Naive thymus-derived CD8-positive, alpha-beta T cell (primary cell): ENCODE data around the gene GTF3A. TPM values are rescaled to one million over a fixed set of nuclear protein-coding genes. Genes with fewer than 3 reads are reported as not detected.
A peak's percentile ranks its signal among the peaks of the same experiment; 100 is the strongest.

ENCODE experiments used
- ATAC-seq, 2 donors: fragments of 150-1000 bp; cut with Tn5 transposase in 1 of 2; sonication (Bioruptor Pico), chemical (Tn5 transposase) in 1 of 2; 1 replicate in 1 of 2; 2 replicates in 1 of 2; pipeline ENCODE4 v1.10.0; 2021; ENCODE audit warnings: mild to moderate bottlenecking in 2 of 2, moderate library complexity in 2 of 2
- POLR2A ChIA-PET: fragments of 350-600 bp; sonication (Branson Sonifier 250); formaldehyde crosslinking; loops from one replicate; lab custom pipeline; 2021; ENCODE audit warnings: antibody characterized with exemption; lab: Charles Lee
- DNase-seq, 10 donors: peaks; one replicate each; pipeline versions ENCODE4 v3.0.0 to v3.0.0-alpha.2; 2020 to 2022
- H3K27ac Mint-ChIP-seq, 10 donors: one replicate each; pipeline ENCODE4 v1.8.0; 2020 to 2022; ENCODE audit warnings: mild to moderate bottlenecking in 10 of 10, mixed read lengths in 10 of 10, moderate library complexity in 4 of 10, inconsistent platforms in 1 of 10
- H3K27me3 Mint-ChIP-seq, 5 donors: one replicate each; pipeline ENCODE4 v1.8.0; 2021 to 2022; ENCODE audit warnings: mixed read lengths in 5 of 5
- H3K36me3 Mint-ChIP-seq, 3 donors: one replicate each; pipeline ENCODE4 v1.8.0; 2020 to 2022; ENCODE audit warnings: mixed read lengths in 3 of 3, mild to moderate bottlenecking in 2 of 3, inconsistent platforms in 1 of 3
- H3K4me1 Mint-ChIP-seq, 4 donors: one replicate each; pipeline ENCODE4 v1.8.0; 2021 to 2022; ENCODE audit warnings: mixed read lengths in 4 of 4
- H3K4me3 Mint-ChIP-seq, 10 donors: one replicate each; pipeline ENCODE4 v1.8.0; 2020 to 2022; ENCODE audit warnings: mild to moderate bottlenecking in 10 of 10, mixed read lengths in 10 of 10, moderate library complexity in 6 of 10, inconsistent platforms in 1 of 10
- H3K9me3 Mint-ChIP-seq, 9 donors: one replicate each; pipeline ENCODE4 v1.8.0; 2020 to 2022; ENCODE audit warnings: mixed read lengths in 9 of 9, mild to moderate bottlenecking in 3 of 9, inconsistent platforms in 1 of 9, moderate library complexity in 1 of 9
- polyA plus RNA-seq, 3 donors: library from polyadenylated mRNA; unstranded; fragments of 300-500 nt; fragmentation: Illumina TruSeq; gene quantifications; one replicate each; pipeline ENCODE4 v1.2.3, GENCODE V29; 2021
- total RNA-seq, 8 experiments: library from RNA in 2 of 8; stranded (reverse) in 2 of 8; gene quantifications; one replicate each; pipeline ENCODE4 v1.2.3 and lab custom pipeline; 2021 to 2026

Gene GTF3A
- total RNA-seq (100 to 1,000 TPM; 238 to 244 TPM), polyA plus RNA-seq (100 to 1,000 TPM; 406 to 534 (median 525) TPM), total RNA-seq (lab: John Stamatoyannopoulos, UW) (165 to 466 (median 275) reads per million in 6 experiments)

GRCh38 chr13:27424246-27425157, at the start of gene GTF3A:
TSS of gene GTF3A (plus strand) at chr13:27424619.
- no peaks in the 10 kb centered on the region for H3K9me3 Mint-ChIP-seq
- peaks cover 12 to 25% (median 12%) of the 10 kb centered on the region in 3 donors for H3K36me3 Mint-ChIP-seq
- H3K4me3 Mint-ChIP-seq, result peak within 1 kb of the TSS; percentile 89 to 98 (median 93)
- H3K4me1 Mint-ChIP-seq, result peaks cover 31 to 47% (median 40%) of the 10 kb centered on the region in 4 donors
- H3K27me3 Mint-ChIP-seq, result no peaks in the 10 kb centered on the region
- peak within 1 kb of the TSS; percentile 89 to 99 (median 96) for H3K27ac Mint-ChIP-seq
- ATAC-seq (peak; percentile 54 to 63), DNase-seq (peak; percentile 81 to 94 (median 90))
- POLR2A ChIA-PET, result interaction anchor here (0.6 to 6.5 kb wide), 15 partner anchors 10 to 714 kb away, joined by 3 to 515 read pairs (median 4); partner anchors contain the start of genes LNX2, MTIF3, PAN3 and POLR1D

GRCh38 chr13:27374650-27375049, 49.8 kb upstream of the GTF3A start:
- Mint-ChIP-seq H3K4me1 (peaks cover 2 to 6% (median 5%) of the 10 kb centered on the region in 4 donors), H3K9me3 (no peaks in the 10 kb centered on the region), H3K27me3 (peaks cover 11 to 42% (median 22%) of the 10 kb centered on the region in 5 donors), H3K27ac (no peak overlapping the region), H3K36me3 (no peaks in the 10 kb centered on the region), H3K4me3 (no peak overlapping the region)
- POLR2A ChIA-PET, result no interaction called here
- peak; percentile 81 to 92 for ATAC-seq
- DNase-seq, result peak in 9 of 10 donors; percentile 28 to 75 (median 50)

- Mint-ChIP-seq H3K4me3 (no peak overlapping the region), H3K27ac (peak overlapping the region in 1 of 10 donors; percentile 57), H3K9me3 (no peaks in the 10 kb centered on the region), H3K27me3 (peaks cover 9 to 40% (median 22%) of the 10 kb centered on the region in 5 donors), H3K36me3 (no peaks in the 10 kb centered on the region), H3K4me1 (peaks cover 2 to 6% (median 5%) of the 10 kb centered on the region in 4 donors)
- POLR2A ChIA-PET, result no interaction called here
- peak; percentile 11 to 67 (median 44) for DNase-seq
- ATAC-seq, result peak; percentile 48 to 60
Observed at GRCh38 chr13:27375686-27376326, 48.6 kb upstream of the GTF3A start.

GRCh38 chr13:27379126-27379525, 45.3 kb upstream of the GTF3A start:
- ATAC-seq, result no peak
- DNase-seq, result no peak
- POLR2A ChIA-PET, result interaction anchor here (0.5 kb wide), 1 partner anchor 14 kb away, joined by 4 read pairs; no protein-coding TSS in a partner anchor
- H3K27ac Mint-ChIP-seq, result no peak overlapping the region
- no peak overlapping the region for H3K4me3 Mint-ChIP-seq
- no peaks in the 10 kb centered on the region for H3K9me3 Mint-ChIP-seq
- peaks cover 6 to 20% (median 8%) of the 10 kb centered on the region in 5 donors for H3K27me3 Mint-ChIP-seq
- peaks cover 2 to 6% (median 5%) of the 10 kb centered on the region in 4 donors for H3K4me1 Mint-ChIP-seq
- H3K36me3 Mint-ChIP-seq, result no peaks in the 10 kb centered on the region

- DNase-seq (peak; percentile 14 to 73 (median 42)), ATAC-seq (peak; percentile 30 to 59)
- POLR2A ChIA-PET, result no interaction called here
- H3K9me3 Mint-ChIP-seq, result no peaks in the 10 kb centered on the region
- no peak overlapping the region for H3K27ac Mint-ChIP-seq
- no peaks in the 10 kb centered on the region for H3K36me3 Mint-ChIP-seq
- peaks cover 0 to 15% (median 7%) of the 10 kb centered on the region in 5 donors for H3K27me3 Mint-ChIP-seq
- no peak overlapping the region for H3K4me3 Mint-ChIP-seq
- H3K4me1 Mint-ChIP-seq, result peaks cover under 1 to 3% (median 2%) of the 10 kb centered on the region in 4 donors
Observed at GRCh38 chr13:27379694-27380641, 44.5 kb upstream of the GTF3A start.

GRCh38 chr13:27381601-27382000, 42.8 kb upstream of the GTF3A start:
- Mint-ChIP-seq H3K27ac (no peak overlapping the region), H3K9me3 (no peaks in the 10 kb centered on the region), H3K4me3 (no peak overlapping the region), H3K4me1 (no peaks in the 10 kb centered on the region), H3K36me3 (no peaks in the 10 kb centered on the region), H3K27me3 (peaks cover 0 to 6% (median 3%) of the 10 kb centered on the region in 5 donors)
- DNase-seq (no peak), ATAC-seq (no peak)
- POLR2A ChIA-PET, result interaction anchor here (0.6 kb wide), 1 partner anchor 16 kb away, joined by 3 read pairs; no protein-coding TSS in a partner anchor

- POLR2A ChIA-PET, result no interaction called here
- Mint-ChIP-seq H3K36me3 (no peaks in the 10 kb centered on the region), H3K9me3 (no peaks in the 10 kb centered on the region), H3K27ac (no peak overlapping the region), H3K4me3 (no peak overlapping the region), H3K4me1 (peaks cover 0 to 3% (median 0%) of the 10 kb centered on the region in 4 donors), H3K27me3 (peaks cover 0 to 4% (median 2%) of the 10 kb centered on the region in 5 donors)
- DNase-seq (no peak), ATAC-seq (no peak)
Observed at GRCh38 chr13:27383104-27383921, 41.1 kb upstream of the GTF3A start.

GRCh38 chr13:27384285-27384684, 40.1 kb upstream of the GTF3A start:
- Mint-ChIP-seq H3K4me3 (no peak overlapping the region), H3K27ac (no peak overlapping the region), H3K36me3 (no peaks in the 10 kb centered on the region), H3K27me3 (peaks cover 0 to 4% (median 2%) of the 10 kb centered on the region in 5 donors), H3K9me3 (no peaks in the 10 kb centered on the region), H3K4me1 (peaks cover 0 to 3% (median 0%) of the 10 kb centered on the region in 4 donors)
- POLR2A ChIA-PET, result no interaction called here
- ATAC-seq (no peak), DNase-seq (no peak)

- no peaks in the 10 kb centered on the region for H3K9me3 Mint-ChIP-seq
Observed at GRCh38 chr13:27388241-27388640, 36.2 kb upstream of the GTF3A start.

GRCh38 chr13:27389891-27390290, 34.5 kb upstream of the GTF3A start:
- Mint-ChIP-seq H3K4me1 (peaks cover 0 to 3% (median 0%) of the 10 kb centered on the region in 4 donors), H3K36me3 (no peaks in the 10 kb centered on the region), H3K4me3 (no peak overlapping the region), H3K27me3 (no peaks in the 10 kb centered on the region), H3K27ac (no peak overlapping the region), H3K9me3 (no peaks in the 10 kb centered on the region)
- ATAC-seq (no peak), DNase-seq (no peak)
- POLR2A ChIA-PET, result interaction anchor here (0.7 kb wide), 1 partner anchor 958 kb away, joined by 3 read pairs; no protein-coding TSS in a partner anchor

More at GRCh38 chr13:27388241-27388640, 36.2 kb upstream of the GTF3A start:
- POLR2A ChIA-PET, result no interaction called here
- Mint-ChIP-seq H3K27me3 (peaks cover 0 to 2% (median 0%) of the 10 kb centered on the region in 5 donors), H3K4me3 (no peak overlapping the region), H3K4me1 (peaks cover 0 to 3% (median 0%) of the 10 kb centered on the region in 4 donors), H3K36me3 (no peaks in the 10 kb centered on the region), H3K27ac (no peak overlapping the region)
- ATAC-seq, result no peak
- DNase-seq, result no peak

GRCh38 chr13:27391471-27391870, 32.9 kb upstream of the GTF3A start:
- no peak overlapping the region for H3K27ac Mint-ChIP-seq
- H3K36me3 Mint-ChIP-seq, result no peaks in the 10 kb centered on the region
- DNase-seq (no peak), ATAC-seq (no peak)
- H3K4me3 Mint-ChIP-seq, result no peak overlapping the region
- H3K4me1 Mint-ChIP-seq, result peaks cover 0 to 3% (median 0%) of the 10 kb centered on the region in 4 donors
- POLR2A ChIA-PET, result no interaction called here
- peaks cover 0 to 3% (median 0%) of the 10 kb centered on the region in 5 donors for H3K27me3 Mint-ChIP-seq
- H3K9me3 Mint-ChIP-seq, result no peaks in the 10 kb centered on the region
